HUES64 (cell line): ENCODE measurements around the gene HS6ST2.

Source experiments
- H3K27ac ChIP-seq: 2 replicates; pipeline ENCODE4 v1.7.0; 2013; ENCODE audit warnings: low read depth, low read length, inconsistent platforms
- H3K27me3 ChIP-seq: 2 replicates; pipeline ENCODE4 v1.6.1; 2013; ENCODE audit warnings: mild to moderate bottlenecking, low read length; ENCODE audit not compliant: insufficient read depth
- H3K36me3 ChIP-seq: 2 replicates; pipeline ENCODE4 v1.6.1; 2013; ENCODE audit warnings: mild to moderate bottlenecking, low read length; ENCODE audit not compliant: insufficient read depth
- H3K4me1 ChIP-seq: 2 replicates; pipeline ENCODE4 v1.6.1; 2013; ENCODE audit warnings: mild to moderate bottlenecking, low read length, moderate library complexity; ENCODE audit not compliant: insufficient read depth
- H3K4me3 ChIP-seq: 2 replicates; pipeline ENCODE4 v1.5.1; 2013; ENCODE audit warnings: mild to moderate bottlenecking, low read length, moderate library complexity
- H3K9ac ChIP-seq: 2 replicates; pipeline ENCODE4 v1.6.1; 2013; ENCODE audit warnings: mild to moderate bottlenecking, low read depth, low read length
- H3K9me3 ChIP-seq: 2 replicates; pipeline ENCODE4 v1.6.1; 2013; ENCODE audit warnings: low read depth, low read length; ENCODE audit not compliant: insufficient read depth
- WGBS: fragments of 150-250, 120-280 bp; methylation state at CpG from one replicate; pipeline ENCODE4 v1.1.7; 2013; ENCODE audit warnings: missing lambda C conversion rate; 5-methylcytosine and 5-hydroxymethylcytosine counted together

HS6ST2 gene

DNA sequence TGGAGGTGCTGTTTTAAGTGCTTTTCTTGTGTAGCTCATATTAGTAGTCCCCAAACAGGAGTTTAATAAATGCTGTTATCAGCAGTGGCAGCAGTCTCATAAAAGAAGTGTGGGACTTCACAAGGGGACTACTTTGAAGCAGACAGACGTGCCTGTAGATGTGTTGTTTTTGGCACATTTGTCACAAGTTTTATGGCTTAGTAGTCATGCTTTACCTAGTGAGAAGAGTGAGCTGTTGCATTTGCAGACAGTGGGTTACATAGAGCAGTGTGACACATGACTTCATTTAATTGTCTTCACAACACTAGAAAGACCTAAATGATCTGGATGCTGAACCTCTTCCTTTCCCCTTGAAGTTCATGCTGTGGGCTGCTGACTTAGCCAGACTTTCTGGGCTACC lies 320.1 kb downstream of the HS6ST2 start:
- no peak overlapping the region for H3K9ac ChIP-seq
- H3K9me3 ChIP-seq = no peaks in the 10 kb centered on the region
- no peak overlapping the region for H3K4me3 ChIP-seq
- no peak overlapping the region for H3K27ac ChIP-seq
- H3K4me1 ChIP-seq = no peaks in the 10 kb centered on the region
- H3K36me3 ChIP-seq = no peaks in the 10 kb centered on the region
- 84% methylated on average over 1 of the region's 1 CpG for WGBS
- H3K27me3 ChIP-seq = no peaks in the 10 kb centered on the region

DNA sequence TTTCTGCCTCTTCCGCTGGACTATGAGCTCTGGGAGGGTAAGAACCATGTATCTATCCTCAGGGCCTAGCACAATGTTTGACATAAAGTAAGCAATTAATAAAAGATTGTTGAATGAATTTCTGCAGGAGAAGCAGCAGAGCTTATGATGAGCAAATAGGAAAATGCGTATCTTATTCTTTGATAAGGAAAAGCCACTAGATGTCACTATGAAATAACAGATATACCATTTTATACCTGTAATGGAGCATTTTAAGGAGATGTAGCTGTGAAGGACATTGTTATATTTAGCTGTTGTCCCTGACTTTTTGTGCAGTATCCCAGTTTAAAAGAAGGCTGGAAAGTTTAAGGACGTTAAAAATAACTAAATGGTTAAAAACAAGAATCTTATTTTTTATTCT lies 322.3 kb downstream of the HS6ST2 start:
- Histone ChIP-seq H3K4me1 (no peaks in the 10 kb centered on the region), H3K27me3 (no peaks in the 10 kb centered on the region)

DNA sequence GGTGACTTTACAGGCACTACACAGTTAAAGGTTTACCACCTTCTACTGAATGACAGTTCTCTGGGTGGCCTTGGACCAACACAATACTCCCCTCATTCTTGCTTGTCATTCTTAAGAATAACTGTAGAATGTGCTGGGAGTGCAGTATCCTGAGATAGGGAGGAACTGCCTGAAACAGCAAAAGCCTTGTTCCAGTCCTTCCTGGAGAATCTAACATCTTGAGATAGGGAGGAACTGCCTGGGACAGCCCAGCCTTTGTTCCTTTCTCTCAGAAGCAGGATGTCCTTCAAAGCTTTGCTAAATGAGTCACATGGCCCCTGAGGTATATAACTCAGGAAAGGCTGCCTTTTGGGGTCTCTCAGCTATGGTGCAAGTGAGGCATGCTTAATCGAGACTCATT lies 323.9 kb downstream of the HS6ST2 start:
- H3K9ac ChIP-seq = no peak overlapping the region
- no peaks in the 10 kb centered on the region for H3K4me1 ChIP-seq
- H3K27ac ChIP-seq = no peak overlapping the region
- H3K4me3 ChIP-seq = no peak overlapping the region
- no peaks in the 10 kb centered on the region for H3K9me3 ChIP-seq
- H3K27me3 ChIP-seq = no peaks in the 10 kb centered on the region
- H3K36me3 ChIP-seq = no peaks in the 10 kb centered on the region
- WGBS = 89% methylated on average over 1 of the region's 1 CpG

More for the DNA sequence above, 322.3 kb downstream of the HS6ST2 start:
- Histone ChIP-seq H3K27ac (no peak overlapping the region), H3K9ac (no peak overlapping the region), H3K4me3 (no peak overlapping the region), H3K9me3 (no peaks in the 10 kb centered on the region), H3K36me3 (no peaks in the 10 kb centered on the region)
- WGBS = 100% methylated on average over 2 of the region's 3 CpGs

DNA sequence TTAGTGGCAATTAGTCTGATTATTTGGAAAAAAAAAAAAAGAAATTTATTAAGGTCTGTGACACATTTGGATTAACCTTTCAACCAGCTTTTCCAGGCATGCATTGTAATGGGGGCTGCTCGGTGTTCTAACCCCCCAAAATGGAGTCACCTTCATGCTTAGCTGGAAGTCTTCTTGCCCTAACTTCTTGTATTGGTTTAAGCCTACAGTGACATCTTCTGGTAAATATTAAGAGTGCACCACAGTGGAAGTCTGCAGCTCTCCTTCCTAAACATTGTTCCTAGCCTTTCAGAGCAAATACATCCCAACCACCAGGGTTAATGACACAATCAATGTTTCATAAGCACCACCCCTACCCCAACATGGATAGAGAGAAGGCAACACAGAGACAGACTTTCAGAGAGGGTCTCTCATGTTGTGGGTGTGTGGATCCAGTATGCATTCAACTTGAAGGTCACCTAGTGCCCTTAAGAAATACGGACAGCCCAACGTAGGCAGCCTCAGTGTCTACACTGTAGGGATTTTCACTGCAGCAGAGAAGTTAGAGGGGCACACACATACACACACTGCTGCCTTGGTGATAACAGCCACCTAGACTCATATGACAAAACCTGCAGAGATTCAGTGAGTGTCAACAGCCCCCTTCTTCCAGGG lies 326.7 kb downstream of the HS6ST2 start:
- no peaks in the 10 kb centered on the region for H3K36me3 ChIP-seq
- H3K4me3 ChIP-seq = no peak overlapping the region
- 72% methylated on average over 3 of the region's 3 CpGs for WGBS
- H3K27me3 ChIP-seq = no peaks in the 10 kb centered on the region
- no peak overlapping the region for H3K9ac ChIP-seq
- H3K9me3 ChIP-seq = no peaks in the 10 kb centered on the region
- no peak overlapping the region for H3K27ac ChIP-seq
- H3K4me1 ChIP-seq = no peaks in the 10 kb centered on the region

DNA sequence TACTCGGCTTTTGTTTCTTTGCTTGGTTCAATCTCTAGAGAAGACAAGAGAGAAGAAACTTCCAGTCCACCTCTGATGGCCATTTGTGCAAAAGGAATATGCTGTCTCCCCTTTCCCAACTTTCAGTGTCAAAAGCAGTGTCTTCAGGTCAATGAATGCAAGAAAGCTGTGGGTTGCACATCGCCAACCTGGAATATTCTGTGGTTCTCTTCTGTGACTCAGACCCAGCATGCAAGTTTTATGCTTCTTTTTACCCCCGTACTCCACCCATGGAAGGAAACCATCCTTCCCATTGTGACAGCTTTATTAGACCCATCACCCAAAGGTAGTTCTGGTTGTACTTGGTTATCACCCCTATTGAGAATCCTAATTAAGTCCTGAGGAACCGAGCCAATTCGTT lies 334.0 kb downstream of the HS6ST2 start:
- WGBS = 92% methylated on average over 5 of the region's 5 CpGs
- H3K4me1 ChIP-seq = no peaks in the 10 kb centered on the region; the same call in 1 of the 2 replicates
- no peak overlapping the region for H3K9ac ChIP-seq
- no peak overlapping the region for H3K4me3 ChIP-seq
- no peaks in the 10 kb centered on the region; the same call in 1 of the 2 replicates for H3K36me3 ChIP-seq
- no peak overlapping the region for H3K27ac ChIP-seq
- no peaks in the 10 kb centered on the region for H3K27me3 ChIP-seq
- no peaks in the 10 kb centered on the region for H3K9me3 ChIP-seq

DNA sequence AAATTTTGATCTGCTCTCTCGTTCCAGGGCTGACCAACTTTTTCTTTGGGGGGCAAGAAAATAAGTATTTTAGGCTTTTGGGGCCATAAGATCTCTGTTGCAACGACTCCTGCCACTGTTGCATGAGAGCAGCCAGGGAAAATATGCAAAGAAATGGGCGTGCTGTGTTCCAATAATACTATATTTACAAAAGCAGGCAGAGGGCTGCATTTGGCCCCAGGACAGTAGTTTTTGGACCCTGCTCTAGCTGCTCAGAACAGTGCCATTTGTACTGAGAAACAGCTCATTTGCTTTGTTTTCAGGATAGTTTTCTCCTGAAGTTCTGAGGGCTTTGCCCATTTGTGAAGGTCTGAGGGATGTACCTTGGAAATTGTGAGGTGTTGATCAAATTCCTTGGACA lies 334.5 kb downstream of the HS6ST2 start:
- H3K4me1 ChIP-seq = no peaks in the 10 kb centered on the region; the same call in 1 of the 2 replicates
- H3K36me3 ChIP-seq = no peaks in the 10 kb centered on the region; the same call in 1 of the 2 replicates
- no peak overlapping the region for H3K27ac ChIP-seq
- no peaks in the 10 kb centered on the region for H3K27me3 ChIP-seq
- H3K9me3 ChIP-seq = no peaks in the 10 kb centered on the region
- 77% methylated on average over 3 of the region's 3 CpGs for WGBS
- H3K4me3 ChIP-seq = no peak overlapping the region
- H3K9ac ChIP-seq = no peak overlapping the region

DNA sequence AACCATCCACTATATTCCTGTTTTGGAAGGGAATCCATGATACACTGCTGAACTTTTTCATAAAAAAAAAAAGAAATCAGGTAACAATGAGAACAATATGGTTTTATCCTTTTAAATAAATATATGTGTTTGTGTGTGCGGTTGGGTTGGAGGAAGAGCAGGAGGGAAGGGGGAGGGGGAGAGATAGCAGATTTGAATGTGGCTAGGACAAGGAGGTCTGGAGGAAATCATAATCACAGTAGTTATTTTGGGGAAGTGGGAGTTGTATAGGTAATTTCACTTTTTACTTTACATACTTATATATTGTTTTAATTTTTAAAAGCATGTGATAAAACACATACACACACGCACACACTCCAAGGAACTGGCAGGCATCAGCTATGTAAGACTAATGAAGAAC lies 335.1 kb downstream of the HS6ST2 start:
- WGBS = 96% methylated on average over 2 of the region's 2 CpGs
- Histone ChIP-seq H3K36me3 (no peaks in the 10 kb centered on the region; the same call in 1 of the 2 replicates), H3K4me1 (no peaks in the 10 kb centered on the region; the same call in 1 of the 2 replicates), H3K9ac (no peak overlapping the region), H3K27me3 (no peaks in the 10 kb centered on the region), H3K4me3 (no peak overlapping the region), H3K9me3 (no peaks in the 10 kb centered on the region), H3K27ac (no peak overlapping the region)

DNA sequence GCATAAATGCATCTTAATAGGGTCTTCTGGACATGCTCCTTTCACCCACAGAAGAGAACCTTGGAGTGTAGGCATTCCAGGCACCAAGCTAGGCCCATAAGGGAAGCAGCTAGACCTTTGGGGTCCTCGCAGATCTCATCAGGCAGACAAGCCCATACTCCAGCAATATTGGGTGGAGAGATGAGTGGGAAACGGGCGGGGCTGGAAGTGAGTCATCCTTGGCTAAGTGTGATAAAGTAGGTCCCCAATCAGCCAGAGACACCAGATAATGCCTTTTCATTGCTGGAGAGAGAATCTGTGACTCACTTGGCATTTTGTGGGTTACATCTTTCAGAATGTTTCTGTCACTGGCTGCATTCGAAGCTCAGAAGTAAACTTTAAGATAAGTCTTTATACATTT lies 336.3 kb downstream of the HS6ST2 start:
- Histone ChIP-seq H3K27me3 (no peaks in the 10 kb centered on the region), H3K4me1 (no peaks in the 10 kb centered on the region; the same call in 1 of the 2 replicates), H3K36me3 (no peaks in the 10 kb centered on the region; the same call in 1 of the 2 replicates), H3K9me3 (no peaks in the 10 kb centered on the region), H3K9ac (no peak overlapping the region), H3K27ac (no peak overlapping the region), H3K4me3 (no peak overlapping the region)
- 83% methylated on average over 3 of the region's 4 CpGs for WGBS

DNA sequence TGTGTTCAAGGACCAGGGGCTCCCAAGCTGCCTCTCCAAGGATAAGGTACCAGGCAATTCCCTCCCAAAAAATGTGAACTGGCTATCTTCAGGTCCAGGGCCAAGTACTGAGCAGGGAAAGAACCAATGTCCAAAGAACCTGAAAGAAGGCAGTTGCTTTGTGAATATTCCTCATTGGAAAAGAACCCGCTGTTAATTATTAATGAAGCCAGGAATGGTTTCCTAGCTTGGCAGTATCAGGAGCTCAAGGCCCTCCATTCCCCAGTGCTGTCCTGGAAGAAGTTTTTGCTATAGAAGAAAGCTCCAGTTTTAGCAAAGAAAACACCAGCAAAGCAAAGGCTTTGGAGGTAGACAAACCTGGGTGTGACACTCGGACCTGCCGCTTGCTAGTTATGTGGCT lies 339.6 kb downstream of the HS6ST2 start:
- WGBS = 96% methylated on average over 1 of the region's 3 CpGs
- Histone ChIP-seq H3K4me1 (no peaks in the 10 kb centered on the region; the same call in 1 of the 2 replicates), H3K36me3 (no peaks in the 10 kb centered on the region), H3K4me3 (no peak overlapping the region), H3K27me3 (no peaks in the 10 kb centered on the region), H3K27ac (no peak overlapping the region), H3K9ac (no peak overlapping the region), H3K9me3 (no peaks in the 10 kb centered on the region)

DNA sequence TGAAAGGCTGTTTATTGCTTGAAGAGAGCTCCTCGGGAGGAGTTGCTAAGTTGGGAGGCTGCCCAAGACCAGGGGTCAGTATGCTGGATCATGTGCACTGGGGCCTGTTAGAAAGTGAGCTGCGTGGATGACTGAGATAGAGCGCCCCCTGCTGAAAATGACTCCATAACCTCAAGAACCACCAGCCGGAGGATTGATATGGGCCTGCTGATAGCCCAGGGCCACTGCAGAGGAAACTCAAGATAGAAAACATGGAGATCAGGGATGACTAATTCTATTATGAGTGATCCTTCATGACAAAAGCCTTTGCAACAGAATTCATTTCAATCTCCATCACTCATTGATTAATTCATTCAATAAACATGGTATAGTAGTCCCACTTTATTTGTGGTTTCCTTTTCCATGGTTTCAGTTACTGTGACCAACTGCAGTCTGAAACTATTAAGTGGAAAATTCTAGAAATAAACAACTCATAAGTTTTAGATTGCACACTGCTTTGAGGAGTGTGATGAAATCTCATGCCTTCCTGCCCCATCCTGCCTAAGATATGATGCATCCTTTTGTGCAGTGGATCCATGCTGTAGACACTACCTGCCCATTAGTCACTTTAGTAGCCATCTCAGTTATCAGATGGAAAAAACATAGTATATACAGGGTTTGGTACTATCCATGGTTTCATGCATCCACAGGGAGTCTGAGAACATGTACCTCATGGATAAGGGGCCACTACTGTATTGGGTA lies 342.9 kb downstream of the HS6ST2 start:
- Histone ChIP-seq H3K27me3 (no peaks in the 10 kb centered on the region), H3K9me3 (no peaks in the 10 kb centered on the region), H3K9ac (no peak overlapping the region), H3K36me3 (no peaks in the 10 kb centered on the region), H3K27ac (no peak overlapping the region), H3K4me3 (no peak overlapping the region), H3K4me1 (no peaks in the 10 kb centered on the region)
- WGBS = 24% methylated on average over 2 of the region's 4 CpGs

DNA sequence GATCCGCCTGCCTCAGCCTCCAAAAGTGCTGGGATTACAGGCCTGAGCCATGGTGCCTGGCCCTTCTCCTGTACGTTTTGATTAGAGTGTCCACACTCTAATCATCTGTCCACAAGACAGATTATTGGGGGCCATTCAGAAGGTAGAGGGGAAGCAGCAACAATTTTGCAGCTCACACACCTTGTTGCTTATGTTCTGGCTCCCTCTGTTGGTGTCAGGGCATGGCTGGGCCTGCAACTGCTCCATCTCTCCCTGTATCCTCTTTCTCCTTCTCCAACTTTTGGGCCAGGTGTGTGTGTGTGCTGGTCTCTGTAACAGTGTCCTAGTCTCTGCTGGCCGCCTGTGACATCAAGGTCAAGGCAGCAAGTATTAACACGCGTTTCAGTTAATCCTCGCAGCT lies 344.1 kb downstream of the HS6ST2 start:
- Histone ChIP-seq H3K9me3 (no peaks in the 10 kb centered on the region), H3K4me1 (no peaks in the 10 kb centered on the region), H3K36me3 (no peaks in the 10 kb centered on the region), H3K9ac (no peak overlapping the region), H3K27ac (no peak overlapping the region), H3K4me3 (no peak overlapping the region), H3K27me3 (no peaks in the 10 kb centered on the region)
- WGBS = 89% methylated on average over 6 of the region's 6 CpGs
